HG03025 (cell line): ENCODE measurements around the gene HYKK.

Source experiments
- ATAC-seq: cut with Tn5 transposase; IDR thresholded peaks from one replicate; pipeline ENCODE4 v1.9.1; 2021; ENCODE audit warnings: mild to moderate bottlenecking, moderate library complexity; ENCODE audit not compliant: unreplicated experiment, low FRiP score

HYKK gene

GRCh38 chr15:78574944-78575343, 67.6 kb downstream of the HYKK start:
- ATAC-seq, result no peak
